ENCODE measurements around the gene GSTM4. TPM values are rescaled to one million over a fixed set of nuclear protein-coding genes. Genes with fewer than 3 reads are reported as not detected.

GSTM4 gene
- total RNA-seq, 1 donor from 2014 or later = 10.7 TPM

GRCh38 chr1:109616391-109616790 is 39.5 kb upstream of the GSTM4 start:
- DNase-seq (ENCODE audit: low read depth) = no peak
- no peak overlapping the region for H3K4me3 ChIP-seq (ENCODE audit: low read depth, low read length)
- TF ChIP-seq CTCF (conservative IDR thresholded peaks at IDR 0.05; ENCODE audit: low read depth, low read length) = no peak

- no peak overlapping the region for H3K4me3 ChIP-seq (ENCODE audit: low read depth, low read length)
- peak; percentile 75 for DNase-seq (ENCODE audit: low read depth)
- TF ChIP-seq CTCF (conservative IDR thresholded peaks at IDR 0.05; ENCODE audit: low read depth, low read length) = peak; percentile 5
Observed at GRCh38 chr1:109617291-109617801, 38.6 kb upstream of the GSTM4 start.

- TF ChIP-seq CTCF (conservative IDR thresholded peaks at IDR 0.05; ENCODE audit: low read depth, low read length) = no peak
- peak overlapping the region; percentile 91 for H3K4me3 ChIP-seq (ENCODE audit: low read depth, low read length)
- no peak for DNase-seq (ENCODE audit: low read depth)
Observed at GRCh38 chr1:109618661-109619575, 37.0 kb upstream of the GSTM4 start.

- no peak for TF ChIP-seq CTCF (conservative IDR thresholded peaks at IDR 0.05; ENCODE audit: low read depth, low read length)
- H3K4me3 ChIP-seq (ENCODE audit: low read depth, low read length) = peak within 1 kb of the TSS; percentile 91
- DNase-seq (ENCODE audit: low read depth) = peak; percentile 40
Observed at GRCh38 chr1:109619576-109620400, 36.1 kb upstream of the GSTM4 start, which contains the start of the genes AMPD2 and GNAT2. TSS of gene AMPD2 (plus strand) at chr1:109619837. CDS start at chr1:109621176, 1,339 bp downstream. TSS of gene GNAT2 (minus strand) at chr1:109619616. CDS start at chr1:109612870, 6,746 bp downstream.

GRCh38 chr1:109620401-109620791 is 35.5 kb upstream of the GSTM4 start:
- TF ChIP-seq CTCF (conservative IDR thresholded peaks at IDR 0.05; ENCODE audit: low read depth, low read length) = no peak
- peak overlapping the region; percentile 91 for H3K4me3 ChIP-seq (ENCODE audit: low read depth, low read length)
- DNase-seq (ENCODE audit: low read depth) = no peak

- DNase-seq (ENCODE audit: low read depth) = no peak
- H3K4me3 ChIP-seq (ENCODE audit: low read depth, low read length) = peak overlapping the region; percentile 91
- no peak for TF ChIP-seq CTCF (conservative IDR thresholded peaks at IDR 0.05; ENCODE audit: low read depth, low read length)
Observed at GRCh38 chr1:109620841-109621286, 35.0 kb upstream of the GSTM4 start.

Measured in epithelial cell of proximal tubule (primary cell).